HG03432 (cell line): ENCODE data around the gene NRG3.

Experiments
- ATAC-seq: cut with Tn5 transposase; IDR thresholded peaks from one replicate; pipeline ENCODE4 v1.9.1; 2021; ENCODE audit warnings: mild to moderate bottlenecking, moderate library complexity; ENCODE audit not compliant: unreplicated experiment

NRG3 gene

GRCh38 chr10:82358486-82359099 is 483.6 kb downstream of the NRG3 start:
- no peak for ATAC-seq

GRCh38 chr10:82361256-82361655 is 486.3 kb downstream of the NRG3 start:
- no peak for ATAC-seq

GRCh38 chr10:82377608-82378007 is 502.6 kb downstream of the NRG3 start:
- ATAC-seq = no peak

GRCh38 chr10:82378146-82378545 is 503.2 kb downstream of the NRG3 start:
- no peak for ATAC-seq

- no peak for ATAC-seq
Measured at GRCh38 chr10:82383350-82383749, 508.4 kb downstream of the NRG3 start.

GRCh38 chr10:82390866-82391658 is 516.1 kb downstream of the NRG3 start:
- ATAC-seq = no peak

GRCh38 chr10:82391971-82392370 is 517.0 kb downstream of the NRG3 start:
- ATAC-seq = no peak

GRCh38 chr10:82392533-82392932 is 517.5 kb downstream of the NRG3 start:
- no peak for ATAC-seq

- ATAC-seq = no peak
Measured at GRCh38 chr10:82394122-82394521, 519.1 kb downstream of the NRG3 start.

GRCh38 chr10:82394987-82395386 is 520.0 kb downstream of the NRG3 start:
- ATAC-seq = no peak

GRCh38 chr10:82396886-82397285 is 521.9 kb downstream of the NRG3 start:
- no peak for ATAC-seq

- ATAC-seq = no peak
Measured at GRCh38 chr10:82397854-82398253, 522.9 kb downstream of the NRG3 start.

GRCh38 chr10:82399850-82400249 is 524.9 kb downstream of the NRG3 start:
- no peak for ATAC-seq

GRCh38 chr10:82400841-82401240 is 525.8 kb downstream of the NRG3 start:
- no peak for ATAC-seq

- no peak for ATAC-seq
Measured at GRCh38 chr10:82402906-82403401, 528.0 kb downstream of the NRG3 start.

GRCh38 chr10:82409671-82410070 is 534.7 kb downstream of the NRG3 start:
- no peak for ATAC-seq

- ATAC-seq = no peak
Measured at GRCh38 chr10:82411416-82411815, 536.4 kb downstream of the NRG3 start.

- no peak for ATAC-seq
Measured at GRCh38 chr10:82420001-82420400, 545.0 kb downstream of the NRG3 start.

- no peak for ATAC-seq
Measured at GRCh38 chr10:82429302-82429701, 554.3 kb downstream of the NRG3 start.

GRCh38 chr10:82438277-82438676 is 563.3 kb downstream of the NRG3 start:
- no peak for ATAC-seq

- no peak for ATAC-seq
Measured at GRCh38 chr10:82440775-82441174, 565.8 kb downstream of the NRG3 start.

- no peak for ATAC-seq
Measured at GRCh38 chr10:82452046-82452445, 577.1 kb downstream of the NRG3 start.
